ENCODE measurements around the gene ARL11.

- TF ChIP-seq, protein P1, sequence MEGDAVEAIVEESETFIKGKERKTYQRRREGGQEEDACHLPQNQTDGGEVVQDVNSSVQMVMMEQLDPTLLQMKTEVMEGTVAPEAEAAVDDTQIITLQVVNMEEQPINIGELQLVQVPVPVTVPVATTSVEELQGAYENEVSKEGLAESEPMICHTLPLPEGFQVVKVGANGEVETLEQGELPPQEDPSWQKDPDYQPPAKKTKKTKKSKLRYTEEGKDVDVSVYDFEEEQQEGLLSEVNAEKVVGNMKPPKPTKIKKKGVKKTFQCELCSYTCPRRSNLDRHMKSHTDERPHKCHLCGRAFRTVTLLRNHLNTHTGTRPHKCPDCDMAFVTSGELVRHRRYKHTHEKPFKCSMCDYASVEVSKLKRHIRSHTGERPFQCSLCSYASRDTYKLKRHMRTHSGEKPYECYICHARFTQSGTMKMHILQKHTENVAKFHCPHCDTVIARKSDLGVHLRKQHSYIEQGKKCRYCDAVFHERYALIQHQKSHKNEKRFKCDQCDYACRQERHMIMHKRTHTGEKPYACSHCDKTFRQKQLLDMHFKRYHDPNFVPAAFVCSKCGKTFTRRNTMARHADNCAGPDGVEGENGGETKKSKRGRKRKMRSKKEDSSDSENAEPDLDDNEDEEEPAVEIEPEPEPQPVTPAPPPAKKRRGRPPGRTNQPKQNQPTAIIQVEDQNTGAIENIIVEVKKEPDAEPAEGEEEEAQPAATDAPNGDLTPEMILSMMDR (IDR thresholded peaks at IDR 0.05; ENCODE audit: poor library complexity, severe bottlenecking), result no peak
- no peak for TF ChIP-seq POLR2AphosphoS5 (IDR thresholded peaks at IDR 0.05)
- no peak for TF ChIP-seq MXI1 (conservative IDR thresholded peaks at IDR 0.05; ENCODE audit: poor library complexity, severe bottlenecking)
Observed at GRCh38 chr13:49679246-49679645, 50.9 kb downstream of the ARL11 start.

Measured in neural cell (in vitro differentiated cells).